SK-N-SH (cell line): ENCODE results near the gene CSRP1. TPM values are rescaled to one million over a fixed set of nuclear protein-coding genes. Genes with fewer than 3 reads are reported as not detected.

Source experiments
- CTCF ChIA-PET: fragments of 300-600, 350-600 bp; formaldehyde crosslinking; extraction: SDS; loops from one replicate; lab custom pipeline; 2021; lab: Yijun Ruan, JAX
- POLR2A ChIA-PET: fragments of 350-600 bp; sonication (Branson Sonifier 250); formaldehyde crosslinking; extraction: SDS; loops from one replicate; lab custom pipeline; 2020; ENCODE audit warnings: antibody characterized with exemption, inconsistent platforms; lab: Yijun Ruan, JAX
- DNase-seq: peaks from one replicate; pipeline ENCODE4 v3.0.0; 2012
- H2AFZ ChIP-seq: fragments of 200-600 bp; sonication (generic); 2 replicates; pipeline ENCODE4 v1.8.1; 2016; ENCODE audit warnings: antibody characterized with exemption, mild to moderate bottlenecking, low read depth
- H3F3A ChIP-seq: fragments of 200-600 bp; sonication (generic); replicated peaks from 2 replicates; pipeline ENCODE3; 2016; ENCODE audit warnings: antibody characterized with exemption, mild to moderate bottlenecking; ENCODE audit not compliant: insufficient read depth
- H3K27ac ChIP-seq, 2 experiments: fragments of 200-500 bp in 1 of 2; fragments of 200-600 bp in 1 of 2; sonication (Bioruptor generic) in 1 of 2; sonication (generic), shearing (Covaris generic) in 1 of 2; 2 replicates each; pipeline versions ENCODE4 v1.5.1 to v1.6.1; 2014 to 2016; ENCODE audit warnings: low read depth in 2 of 2, inconsistent platforms in 1 of 2, low read length in 1 of 2, mild to moderate bottlenecking in 1 of 2, mixed read lengths in 1 of 2
- H3K27me3 ChIP-seq: fragments of 200-600 bp; sonication (generic), shearing (Covaris generic); 2 replicates; pipeline ENCODE4 v1.6.1; 2016; ENCODE audit warnings: mixed run types; ENCODE audit not compliant: insufficient read depth
- H3K36me3 ChIP-seq, 2 experiments: fragments of 200-500 bp in 1 of 2; fragments of 200-600 bp in 1 of 2; sonication (Bioruptor generic) in 1 of 2; sonication (generic) in 1 of 2; replicated peaks in 1 of 2; 2 replicates each; pipeline versions ENCODE3 to v1.5.1; 2014 to 2016; ENCODE audit warnings: low read length in 1 of 2, mild to moderate bottlenecking in 1 of 2; ENCODE audit not compliant: insufficient read depth in 2 of 2, control insufficient read depth in 1 of 2
- H3K4me1 ChIP-seq, 2 experiments: fragments of 200-500 bp in 1 of 2; fragments of 200-600 bp in 1 of 2; sonication (Bioruptor generic) in 1 of 2; sonication (generic), shearing (Covaris generic) in 1 of 2; 2 replicates each; pipeline versions ENCODE4 v1.5.1 to v1.6.1; 2014 to 2016; ENCODE audit warnings: low read depth in 1 of 2, low read length in 1 of 2, mixed run types in 1 of 2; ENCODE audit not compliant: insufficient read depth in 2 of 2, control insufficient read depth in 1 of 2
- H3K4me2 ChIP-seq: fragments of 200-600 bp; sonication (generic), shearing (Covaris generic); 2 replicates; pipeline ENCODE4 v1.6.1; 2017; ENCODE audit warnings: mixed run types
- H3K4me3 ChIP-seq, 2 experiments: fragments of 200-500 bp in 1 of 2; fragments of 200-600 bp in 1 of 2; sonication (Bioruptor generic) in 1 of 2; sonication (generic), shearing (Covaris generic) in 1 of 2; 2 replicates each; pipeline versions ENCODE4 v1.5.1 to v1.8.1; 2014 to 2016; ENCODE audit warnings: low read depth in 2 of 2, inconsistent platforms in 1 of 2, low read length in 1 of 2, mild to moderate bottlenecking in 1 of 2, mixed read lengths in 1 of 2, moderate library complexity in 1 of 2
- H3K79me2 ChIP-seq: fragments of 200-600 bp; sonication (generic); 2 replicates; pipeline ENCODE4 v1.8.1; 2017; ENCODE audit warnings: mild to moderate bottlenecking; ENCODE audit not compliant: insufficient read depth
- H3K9ac ChIP-seq: fragments of 200-600 bp; sonication (generic); 2 replicates; pipeline ENCODE4 v1.6.1; 2017; ENCODE audit warnings: mixed run types
- H3K9me2 ChIP-seq: fragments of 200-600 bp; sonication (generic); 2 replicates; pipeline ENCODE4 v1.6.1; 2017; ENCODE audit warnings: mixed run types
- H3K9me3 ChIP-seq: fragments of 200-600 bp; sonication (generic); 2 replicates; pipeline ENCODE4 v1.6.1; 2017; ENCODE audit warnings: mixed run types, mild to moderate bottlenecking, moderate library complexity
- H4K20me1 ChIP-seq: fragments of 200-600 bp; sonication (generic); 2 replicates; pipeline ENCODE4 v1.6.1; 2017; ENCODE audit warnings: mild to moderate bottlenecking, mixed run types; ENCODE audit not compliant: insufficient read depth
- CTCF ChIP-seq: fragments of 200-600 bp; sonication (generic); IDR thresholded peaks from 2 replicates; pipeline ENCODE4 v1.6.1; 2017; ENCODE audit warnings: antibody characterized with exemption, mild to moderate bottlenecking, moderate library complexity
- ELF1 ChIP-seq: IDR thresholded peaks from 2 replicates; pipeline ENCODE4 v1.4.0; 2012
- EZH2phosphoT487 ChIP-seq: fragments of 200-600 bp; sonication (generic); IDR thresholded peaks from 2 replicates; pipeline ENCODE4 v1.6.1; 2017; ENCODE audit warnings: low read depth, mixed run types, mild to moderate bottlenecking, antibody characterized with exemption, moderate library complexity, borderline replicate concordance
- FOSL2 ChIP-seq: IDR thresholded peaks from 2 replicates; pipeline ENCODE4 v1.4.0; 2012; ENCODE audit warnings: low read depth, mild to moderate bottlenecking, moderate library complexity, borderline replicate concordance
- FOXJ3 ChIP-seq: sonication (generic); formaldehyde crosslinking; IDR thresholded peaks from 2 replicates; pipeline ENCODE4 v1.5.1; 2020; ENCODE audit warnings: mild to moderate bottlenecking, missing genetic modification reagents
- FOXM1 ChIP-seq: IDR thresholded peaks from 2 replicates; pipeline ENCODE4 v1.4.0; 2012; ENCODE audit warnings: low read depth, mild to moderate bottlenecking
- GATA2 ChIP-seq: sonication (generic); formaldehyde crosslinking; IDR thresholded peaks from 2 replicates; pipeline ENCODE4 v1.5.0; 2020; ENCODE audit warnings: mild to moderate bottlenecking, missing genetic modification reagents
- JUND ChIP-seq: IDR thresholded peaks from 2 replicates; pipeline ENCODE4 v1.4.0; 2012
- MAX ChIP-seq: IDR thresholded peaks from 2 replicates; pipeline ENCODE4 v1.4.0; 2012; ENCODE audit warnings: low read depth
- MEF2A ChIP-seq: IDR thresholded peaks from 2 replicates; pipeline ENCODE4 v1.4.0; 2012; ENCODE audit warnings: low read depth, borderline replicate concordance
- NFIC ChIP-seq: IDR thresholded peaks from 2 replicates; pipeline ENCODE4 v1.4.0; 2012; ENCODE audit warnings: borderline replicate concordance
- POLR2AphosphoS5 ChIP-seq: IDR thresholded peaks from 2 replicates; pipeline ENCODE4 v1.6.1; 2012; ENCODE audit warnings: low read depth, low read length
- RCOR1 ChIP-seq: fragments of 150-350 bp; IDR thresholded peaks from 2 replicates; pipeline ENCODE4 v1.6.1; 2017; ENCODE audit warnings: antibody characterized with exemption, low read length
- REST ChIP-seq: IDR thresholded peaks from 2 replicates; pipeline ENCODE4 v1.6.1; 2012; ENCODE audit warnings: mild to moderate bottlenecking, low read depth, low read length, moderate library complexity
- SIN3A ChIP-seq: IDR thresholded peaks from 2 replicates; pipeline ENCODE4 v1.6.1; 2012; ENCODE audit warnings: low read depth, mild to moderate bottlenecking, low read length, moderate library complexity, borderline replicate concordance
- SMC3 ChIP-seq: IDR thresholded peaks from 2 replicates; pipeline ENCODE4 v1.6.1; 2012; ENCODE audit warnings: low read depth, low read length, improper control_type of control experiment
- TCF12 ChIP-seq: IDR thresholded peaks from 2 replicates; pipeline ENCODE4 v1.4.0; 2012
- YY1 ChIP-seq: IDR thresholded peaks from 2 replicates; pipeline ENCODE4 v1.4.0; 2012; ENCODE audit warnings: low read depth, mild to moderate bottlenecking
- WGBS: methylation state at CpG from one replicate; pipeline ENCODE4 v1.1.6; 2017; ENCODE audit warnings: low lambda C conversion rate; 5-methylcytosine and 5-hydroxymethylcytosine counted together
- polyA plus RNA-seq, 3 experiments: library from polyadenylated mRNA; depleted of rRNA; stranded (reverse); fragments of >200 nt; gene quantifications; 2 replicates each; pipeline ENCODE4 v1.2.3, GENCODE V29; 2012
- TF ChIP-seq, protein P1 (sequence below): fragments of 150-350 bp; IDR thresholded peaks from 2 replicates; pipeline ENCODE4 v1.6.1; 2016; ENCODE audit warnings: mild to moderate bottlenecking, low read depth, low read length

The CSRP1 gene
- polyA plus RNA-seq, 1 of the 3 experiments (the other 2 are of a cell fraction), result 373 TPM

GRCh38 chr1:201533836-201534235 lies 26.9 kb upstream of the CSRP1 start:
- Histone ChIP-seq H3K9me2 (no peaks in the 10 kb centered on the region), H3K9ac (no peak overlapping the region), H3K79me2 (peaks cover 17% of the 10 kb centered on the region; the same call in 1 of the 2 replicates), H3K4me3 (no peak overlapping the region)
- WGBS, result 74% methylated on average over 4 of the region's 4 CpGs
- CTCF ChIA-PET, result interaction anchor here (0.6 to 14.0 kb wide), 8 partner anchors 15 to 362 kb away, joined by 3 to 196 read pairs (median 8); no protein-coding TSS in a partner anchor
- no peak for TF ChIP-seq MAX
- TF ChIP-seq EZH2phosphoT487, result no peak
- TF ChIP-seq ELF1, result no peak
- no peak for TF ChIP-seq REST
- TF ChIP-seq FOSL2, result no peak
- TF ChIP-seq SMC3, result no peak
- no peak for TF ChIP-seq FOXM1
- TF ChIP-seq, protein P1, sequence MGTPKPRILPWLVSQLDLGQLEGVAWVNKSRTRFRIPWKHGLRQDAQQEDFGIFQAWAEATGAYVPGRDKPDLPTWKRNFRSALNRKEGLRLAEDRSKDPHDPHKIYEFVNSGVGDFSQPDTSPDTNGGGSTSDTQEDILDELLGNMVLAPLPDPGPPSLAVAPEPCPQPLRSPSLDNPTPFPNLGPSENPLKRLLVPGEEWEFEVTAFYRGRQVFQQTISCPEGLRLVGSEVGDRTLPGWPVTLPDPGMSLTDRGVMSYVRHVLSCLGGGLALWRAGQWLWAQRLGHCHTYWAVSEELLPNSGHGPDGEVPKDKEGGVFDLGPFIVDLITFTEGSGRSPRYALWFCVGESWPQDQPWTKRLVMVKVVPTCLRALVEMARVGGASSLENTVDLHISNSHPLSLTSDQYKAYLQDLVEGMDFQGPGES, result no peak
- no peak for TF ChIP-seq NFIC
- TF ChIP-seq YY1, result no peak
- TF ChIP-seq CTCF, result no peak
- TF ChIP-seq SIN3A, result no peak
- TF ChIP-seq RCOR1, result no peak
- TF ChIP-seq MEF2A, result no peak
- TF ChIP-seq FOXJ3 (CRISPR knock-in tag), result no peak
- no peak for TF ChIP-seq GATA2
- TF ChIP-seq POLR2AphosphoS5, result no peak
- no peak for TF ChIP-seq JUND
- TF ChIP-seq TCF12, result no peak
- TF ChIP-seq, all 33 proteins: peak for 0
- DNase-seq, result no peak
- POLR2A ChIA-PET, result no interaction called here
- Histone ChIP-seq H4K20me1 (no peaks in the 10 kb centered on the region), H3K27ac (peak overlapping the region in 1 of 2 experiments; percentile 94; a peak in 1 of 4 replicates), H3K27me3 (no peaks in the 10 kb centered on the region), H2AFZ (no peak overlapping the region), H3K9me3 (no peaks in the 10 kb centered on the region), H3K36me3 (no peaks in the 10 kb centered on the region), H3K4me1 (peaks cover 24 to 44% of the 10 kb centered on the region in 2 experiments), H3K4me2 (no peak overlapping the region), H3F3A (peaks cover 54% of the 10 kb centered on the region)
